Measurements from ENCODE around the gene SDHAF2.
"Not testable (repeated sequence)": the region's sequence is repeated elsewhere in the genome, so short reads cannot be mapped to it uniquely, and the experiment has no call there.

SDHAF2 gene

DNA sequence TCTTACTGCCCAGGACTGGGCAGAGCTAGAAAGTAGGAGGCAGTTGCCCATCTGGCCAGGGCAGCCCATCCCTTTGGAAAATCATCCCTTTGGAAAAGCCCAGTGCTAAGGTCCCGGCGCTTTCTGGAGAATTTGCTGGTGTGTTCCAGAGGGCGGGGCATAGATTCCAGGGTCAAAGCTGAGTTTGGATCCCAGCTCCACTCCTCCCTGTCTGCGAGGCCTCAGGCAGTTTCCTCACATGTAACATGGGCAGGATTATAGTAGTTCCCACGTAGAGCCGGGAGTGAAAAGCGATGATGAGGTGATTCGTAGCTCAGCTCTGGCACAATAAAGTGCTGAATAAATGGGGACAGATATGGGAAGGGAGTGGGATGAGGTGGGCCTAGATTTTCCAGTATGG is 47.2 kb downstream of the SDHAF2 start:
- no peak for DNase-seq

GRCh38 chr11:61477727-61478148 is 47.8 kb downstream of the SDHAF2 start:
- no peak for DNase-seq

DNA sequence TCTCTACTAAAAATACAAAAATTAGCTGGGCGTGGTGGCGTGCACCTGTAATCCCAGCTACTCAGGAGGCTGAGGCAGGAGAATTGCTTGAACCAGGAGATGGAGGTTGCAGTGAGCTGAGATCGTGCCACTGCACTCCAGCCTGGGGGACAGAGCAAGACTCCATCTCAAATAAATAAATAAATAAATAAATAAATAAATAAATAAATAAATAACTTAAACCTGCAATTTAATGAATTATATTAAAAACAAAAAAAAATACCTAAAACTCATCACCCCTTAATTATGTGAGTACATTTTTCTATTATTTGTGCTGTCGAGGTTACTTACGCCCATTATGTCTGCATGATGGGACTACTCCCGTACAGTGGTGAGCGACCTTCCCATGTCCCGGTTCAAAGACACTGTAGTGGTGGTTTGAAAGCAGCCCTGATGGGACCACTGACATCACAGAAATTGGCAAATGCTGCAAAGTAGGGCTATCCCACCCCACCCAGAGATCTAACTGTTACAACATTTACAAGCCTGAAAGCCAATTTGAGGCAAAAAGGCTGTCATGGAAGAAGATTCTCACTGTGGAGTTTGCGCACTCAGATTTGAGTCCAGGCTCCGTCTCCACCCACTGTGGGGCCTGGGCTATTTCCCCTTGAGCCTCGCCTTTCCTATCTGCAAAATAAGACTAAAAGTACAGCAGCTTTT is 49.6 kb downstream of the SDHAF2 start:
- not testable (repeated sequence) for DNase-seq

DNA sequence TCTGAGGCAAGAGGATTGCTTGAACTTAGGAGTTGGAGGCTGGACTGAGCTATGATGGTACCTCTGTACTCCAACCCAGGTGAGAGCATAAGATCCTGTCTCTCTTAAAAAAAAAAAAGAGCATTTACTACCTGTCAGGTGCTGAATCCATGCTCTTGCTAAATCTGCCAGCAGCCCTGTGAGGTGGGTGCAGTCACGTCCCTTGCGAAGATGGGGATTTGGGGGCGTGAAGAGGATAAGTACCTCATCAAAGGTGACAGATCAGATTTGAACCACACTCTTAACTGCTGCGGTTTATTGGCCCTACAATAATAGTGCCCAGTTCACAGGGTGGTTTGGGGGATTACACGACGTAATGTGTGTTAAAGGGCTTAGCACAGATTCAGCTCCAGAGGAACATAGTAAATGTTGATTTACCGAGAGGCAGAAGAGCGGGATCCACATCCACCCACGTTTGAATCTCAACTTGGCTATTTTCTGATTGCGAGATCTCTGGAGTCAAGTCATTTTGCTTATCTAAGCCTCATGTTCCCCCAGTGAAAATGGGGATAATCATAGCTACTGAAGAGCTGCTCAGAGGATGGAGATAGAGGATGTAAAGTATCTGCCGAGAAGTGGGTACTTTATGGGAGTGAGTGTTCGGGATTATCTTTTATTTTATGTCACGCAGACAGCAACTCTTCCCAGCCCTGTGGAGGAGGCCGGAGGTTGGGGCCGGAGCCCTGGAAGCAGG is 50.5 kb downstream of the SDHAF2 start:
- DNase-seq, result no peak

DNA sequence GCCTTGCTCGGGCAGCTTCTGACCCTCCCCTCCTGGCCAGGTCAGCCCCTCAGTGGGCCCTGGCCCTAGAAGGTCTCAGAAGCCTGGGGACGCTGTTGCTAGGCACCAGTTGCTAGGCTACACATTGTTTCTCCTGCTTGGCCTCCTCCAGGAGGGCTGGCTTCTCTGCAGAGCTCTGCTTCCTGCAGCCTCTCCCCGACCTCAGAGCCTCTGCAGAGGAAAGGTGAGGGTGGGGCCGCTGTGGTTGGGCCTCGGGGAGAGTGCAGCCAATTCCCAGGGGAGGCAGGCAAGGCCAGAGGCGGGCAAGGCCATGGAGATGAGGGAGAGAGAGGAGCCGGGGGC is 51.0 kb downstream of the SDHAF2 start:
- DNase-seq, result no peak

GRCh38 chr11:61481806-61482205 is 51.9 kb downstream of the SDHAF2 start:
- DNase-seq, result no peak

GRCh38 chr11:61482513-61482912 is 52.6 kb downstream of the SDHAF2 start:
- DNase-seq, result no peak

DNA sequence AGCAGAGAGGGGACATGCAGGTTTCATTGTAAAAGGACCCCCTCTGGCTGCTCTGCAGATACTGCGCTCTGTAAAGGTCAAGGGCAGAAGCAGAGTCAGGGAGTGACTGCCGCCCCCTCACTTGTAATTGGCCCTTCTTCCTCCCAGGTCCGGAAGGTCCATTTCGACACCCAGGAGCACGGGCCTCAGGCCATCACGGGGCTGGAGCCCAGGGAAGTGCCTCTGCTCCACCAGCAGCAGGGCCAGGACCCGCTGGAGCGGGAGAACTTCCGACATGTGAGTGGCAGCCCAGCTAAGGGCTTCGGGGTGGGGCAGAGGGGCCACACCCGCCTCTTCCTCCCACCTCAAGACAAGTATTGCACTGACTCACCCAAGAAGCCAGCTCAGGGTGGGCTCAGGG is 54.6 kb downstream of the SDHAF2 start:
- DNase-seq, result no peak

DNA sequence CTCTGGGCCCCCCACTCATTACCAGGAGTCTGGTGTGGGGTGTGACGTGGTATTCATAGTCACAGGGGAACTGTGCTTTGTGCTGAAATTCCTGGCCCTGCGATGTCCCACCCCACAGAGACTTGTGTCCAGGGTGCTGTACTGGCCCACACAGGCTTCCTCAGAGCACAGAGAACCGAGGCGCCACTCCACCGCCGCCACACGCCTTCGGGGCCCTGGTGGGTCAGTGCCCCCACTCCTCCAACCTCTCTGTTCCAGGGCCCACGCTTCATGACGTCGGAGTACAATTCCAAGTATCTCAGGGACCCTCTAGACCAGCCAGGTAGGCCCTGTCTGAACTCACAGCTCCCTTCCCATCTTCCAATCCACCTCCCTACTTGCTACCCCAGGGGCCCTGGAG is 55.2 kb downstream of the SDHAF2 start:
- no peak for DNase-seq

- DNase-seq, result no peak
Observed at GRCh38 chr11:61486011-61486620, 56.2 kb downstream of the SDHAF2 start.

- DNase-seq, result no peak
Observed at GRCh38 chr11:61486779-61487178, 56.9 kb downstream of the SDHAF2 start.

DNA sequence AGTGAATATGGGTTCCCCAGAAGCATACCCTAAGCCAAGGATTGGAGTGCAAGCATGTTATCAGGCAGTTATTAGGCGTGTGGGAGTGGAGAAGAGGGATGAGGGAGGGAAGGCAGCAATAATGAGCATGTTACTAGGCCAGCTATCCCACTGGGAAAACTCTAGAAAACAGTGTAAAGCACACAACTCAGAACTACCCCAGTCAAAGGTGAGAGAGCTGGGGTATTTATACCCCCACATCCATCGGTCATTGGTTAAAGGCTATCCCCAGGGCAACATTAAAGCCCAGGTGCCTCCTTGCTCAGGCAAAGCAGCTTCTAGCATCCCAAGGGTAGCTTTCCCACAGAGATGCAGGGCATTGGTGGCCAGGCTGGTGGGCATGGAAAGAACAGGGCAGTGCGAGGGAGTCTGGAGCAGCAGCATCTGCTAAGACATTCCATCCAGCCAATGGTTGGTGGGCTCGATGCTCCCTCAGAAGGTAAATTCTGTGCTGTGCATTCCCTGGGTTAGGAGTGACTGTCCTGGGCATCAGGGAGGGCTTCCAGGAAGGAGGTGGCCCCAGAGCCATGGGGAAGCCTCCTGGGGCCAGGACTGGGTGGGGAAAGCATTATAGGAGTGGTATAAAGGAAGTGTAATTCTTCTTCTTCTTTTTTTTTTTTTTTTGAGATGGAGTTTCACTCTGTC is 57.6 kb downstream of the SDHAF2 start:
- DNase-seq, result no peak

GRCh38 chr11:61488651-61489291 is 58.8 kb downstream of the SDHAF2 start:
- DNase-seq, result no peak

DNA sequence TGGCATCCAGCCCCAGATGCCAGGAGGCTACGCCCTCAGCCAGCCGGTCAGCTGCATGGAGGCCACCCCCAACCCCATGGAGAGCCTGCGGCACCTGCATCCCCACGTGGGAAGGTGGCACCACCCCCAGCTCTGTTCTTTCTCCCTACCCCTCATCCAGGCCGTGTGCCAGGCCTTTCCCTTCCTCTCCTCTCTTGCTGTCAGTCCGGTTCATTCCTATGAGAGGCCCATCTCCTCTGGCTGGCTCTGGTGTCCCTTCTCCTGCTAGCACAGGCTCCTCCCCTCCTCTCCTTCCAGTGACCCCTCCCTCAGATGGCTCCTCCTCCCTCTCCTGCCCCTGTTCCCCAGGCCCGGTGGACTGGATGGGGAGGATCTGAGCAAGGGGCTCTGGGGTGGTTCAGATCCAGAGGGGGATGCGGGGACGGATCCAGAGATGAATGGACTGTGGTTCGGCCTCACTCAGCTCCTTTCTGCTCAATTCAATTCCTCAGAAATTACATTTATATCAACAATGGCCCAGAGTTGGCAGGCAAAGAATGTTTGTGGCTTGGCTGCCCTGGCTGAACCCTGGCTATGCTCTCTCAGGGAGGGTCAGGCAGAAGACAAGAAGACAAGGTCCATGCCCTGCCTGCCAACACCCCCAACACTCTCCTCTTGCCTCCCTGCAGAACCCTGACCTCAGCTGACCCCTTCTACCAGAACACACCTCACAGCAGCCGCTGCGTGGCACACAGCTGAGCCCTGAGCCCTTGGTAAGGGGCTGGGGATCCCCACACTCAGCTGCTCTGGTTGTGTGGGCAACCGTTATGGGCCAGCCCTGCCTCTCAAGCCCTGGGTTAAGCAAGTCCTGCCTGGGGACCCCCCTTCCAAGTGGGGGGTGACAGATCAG is 60.2 kb downstream of the SDHAF2 start:
- no peak for DNase-seq

GRCh38 chr11:61491736-61492395 is 61.9 kb downstream of the SDHAF2 start:
- no peak for DNase-seq

GRCh38 chr11:61494381-61494961 is 64.5 kb downstream of the SDHAF2 start:
- no peak for DNase-seq

- no peak for DNase-seq
Observed at GRCh38 chr11:61495801-61496601, 66.1 kb downstream of the SDHAF2 start.
